ENCODE measurements around the gene VGLL4. TPM values are rescaled to one million over a fixed set of nuclear protein-coding genes. Genes with fewer than 3 reads are reported as not detected.

VGLL4 gene
- total and polyA plus RNA-seq, 2 of the 4 experiments (the other 2 are of a cell fraction), result 26.2 to 35.4 TPM

DNA sequence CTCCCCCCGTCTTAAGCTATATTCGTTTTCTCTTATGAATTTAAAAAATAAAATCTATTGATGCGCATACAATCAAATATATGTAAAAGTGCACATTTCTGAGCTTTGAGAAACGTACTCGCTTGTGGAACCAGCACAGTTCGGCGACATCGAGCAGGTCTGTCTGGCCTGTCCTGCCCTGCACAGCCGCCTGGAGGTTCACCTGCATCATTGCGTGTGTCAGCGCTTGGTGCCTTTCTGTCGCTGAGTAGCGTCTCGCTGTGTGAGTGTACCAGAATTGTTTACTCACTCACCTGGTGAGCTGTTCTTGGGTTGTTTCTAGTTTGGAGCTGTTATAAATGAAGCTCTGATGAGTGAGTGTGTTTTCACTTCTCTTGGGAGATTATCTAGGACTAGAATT, 104.0 kb downstream of the VGLL4 start:
- H2AK9ac ChIP-seq (replicated peaks; ENCODE audit: low read depth, low read length, poor library complexity), result no peak overlapping the region
- no peak overlapping the region for H4K5ac ChIP-seq (ENCODE audit: low read depth, low read length)
- H3K9me3 ChIP-seq (ENCODE audit: control insufficient read depth, insufficient read depth, low read length), result no peaks in the 10 kb centered on the region
- H3K4me1 ChIP-seq (ENCODE audit: control insufficient read depth, insufficient read depth, low read length), result peaks cover 4% of the 10 kb centered on the region; the same call in 1 of the 2 replicates
- H3K14ac ChIP-seq (replicated peaks; ENCODE audit: low read depth, low read length), result no peak overlapping the region
- ChIA-PET CTCF (no interaction called here), POLR2A (ENCODE audit: unreplicated experiment) (no interaction called here)
- no peak overlapping the region for H2AK5ac ChIP-seq (ENCODE audit: low read depth, low read length)
- no peaks in the 10 kb centered on the region for H4K20me1 ChIP-seq (ENCODE audit: insufficient read depth, low read length)
- no peak overlapping the region for H3K23ac ChIP-seq (ENCODE audit: low read depth, low read length)
- no peak overlapping the region for H3K4me2 ChIP-seq (ENCODE audit: low read depth, low read length)
- no peaks in the 10 kb centered on the region for H3K27me3 ChIP-seq (ENCODE audit: control insufficient read depth, insufficient read depth, low read length)
- H4K8ac ChIP-seq (ENCODE audit: low read depth in 2 of 2, low read length in 2 of 2), result no peak overlapping the region
- H2BK20ac ChIP-seq (ENCODE audit: low read depth, low read length), result no peak overlapping the region
- no peak overlapping the region for H3K56ac ChIP-seq (ENCODE audit: extremely low read depth, insufficient read depth, low read length)
- no peak overlapping the region for H2BK15ac ChIP-seq (ENCODE audit: low read depth, low read length)
- H4K91ac ChIP-seq (ENCODE audit: insufficient read depth, low read depth, low read length), result no peak overlapping the region
- peaks cover 3 to 9% of the 10 kb centered on the region in 2 experiments; a peak in 2 of 4 replicates for H3K79me1 ChIP-seq (ENCODE audit: low read depth in 1 of 2, low read length in 2 of 2)
- no peak overlapping the region for H2BK120ac ChIP-seq (ENCODE audit: low read depth, low read length)
- no peak overlapping the region for H2AFZ ChIP-seq (replicated peaks; ENCODE audit: low read length, poor library complexity)
- H3K18ac ChIP-seq (ENCODE audit: low read depth, low read length), result no peak overlapping the region
- H3K4me3 ChIP-seq (ENCODE audit: insufficient read depth, low read depth, low read length), result no peak overlapping the region
- no peak overlapping the region for H3K27ac ChIP-seq (ENCODE audit: insufficient read depth, low read length)
- in situ Hi-C loops (cut with MboI; ENCODE audit: low sequenced_read_pairs) (no loop called here), dilution Hi-C loops (cut with HindIII; ENCODE audit: low sequenced_read_pairs, unreplicated experiment) (no loop called here), intact Hi-C loops (cut with micrococcal nuclease) (no loop called here)
- no peak overlapping the region for H2BK5ac ChIP-seq (ENCODE audit: low read depth, low read length, poor library complexity, severe bottlenecking)
- no peak for ATAC-seq (ENCODE audit: low read depth)
- no peaks in the 10 kb centered on the region for H3K36me3 ChIP-seq (ENCODE audit: control insufficient read depth, insufficient read depth, low read length)
- no peak overlapping the region for H3K9ac ChIP-seq (ENCODE audit: low read depth, low read length)
- DNase-seq, result no peak
- WGBS, 2 experiments (ENCODE audit: extremely low coverage in 2 of 2, insufficient read length in 1 of 2), result no CpG with 5 or more reads among the region's 14 CpGs
- TF ChIP-seq BHLHE40 (IDR thresholded peaks at IDR 0.05; ENCODE audit: low read depth, low read length) (no peak), RAD21 (IDR thresholded peaks at IDR 0.05; ENCODE audit: low read length) (no peak), MAFK (IDR thresholded peaks at IDR 0.05; ENCODE audit: low read depth, low read length) (no peak), RFX5 (IDR thresholded peaks at IDR 0.05; ENCODE audit: low read depth, low read length) (no peak), MXI1 (IDR thresholded peaks at IDR 0.05; ENCODE audit: borderline replicate concordance, low read depth, low read length) (no peak), SMC3 (IDR thresholded peaks at IDR 0.05; ENCODE audit: low read depth, low read length) (no peak), NFE2L2 (IDR thresholded peaks at IDR 0.05; ENCODE audit: low read depth, low read length) (no peak), MAZ (IDR thresholded peaks at IDR 0.05; ENCODE audit: borderline replicate concordance, low read depth, low read length) (no peak), CHD1 (IDR thresholded peaks at IDR 0.05; ENCODE audit: low read depth, low read length) (no peak), RCOR1 (IDR thresholded peaks at IDR 0.05; ENCODE audit: insufficient replicate concordance, low read length) (no peak), POLR2A (IDR thresholded peaks at IDR 0.05; ENCODE audit: low read depth, low read length) (no peak), FOS (IDR thresholded peaks at IDR 0.05; ENCODE audit: low read depth, low read length) (no peak), CEBPB (IDR thresholded peaks at IDR 0.05; ENCODE audit: low read depth, low read length) (no peak)
- TF ChIP-seq, protein P1, sequence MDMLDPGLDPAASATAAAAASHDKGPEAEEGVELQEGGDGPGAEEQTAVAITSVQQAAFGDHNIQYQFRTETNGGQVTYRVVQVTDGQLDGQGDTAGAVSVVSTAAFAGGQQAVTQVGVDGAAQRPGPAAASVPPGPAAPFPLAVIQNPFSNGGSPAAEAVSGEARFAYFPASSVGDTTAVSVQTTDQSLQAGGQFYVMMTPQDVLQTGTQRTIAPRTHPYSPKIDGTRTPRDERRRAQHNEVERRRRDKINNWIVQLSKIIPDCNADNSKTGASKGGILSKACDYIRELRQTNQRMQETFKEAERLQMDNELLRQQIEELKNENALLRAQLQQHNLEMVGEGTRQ (IDR thresholded peaks at IDR 0.05; ENCODE audit: low read depth, low read length), result no peak
- TF ChIP-seq, protein P2, sequence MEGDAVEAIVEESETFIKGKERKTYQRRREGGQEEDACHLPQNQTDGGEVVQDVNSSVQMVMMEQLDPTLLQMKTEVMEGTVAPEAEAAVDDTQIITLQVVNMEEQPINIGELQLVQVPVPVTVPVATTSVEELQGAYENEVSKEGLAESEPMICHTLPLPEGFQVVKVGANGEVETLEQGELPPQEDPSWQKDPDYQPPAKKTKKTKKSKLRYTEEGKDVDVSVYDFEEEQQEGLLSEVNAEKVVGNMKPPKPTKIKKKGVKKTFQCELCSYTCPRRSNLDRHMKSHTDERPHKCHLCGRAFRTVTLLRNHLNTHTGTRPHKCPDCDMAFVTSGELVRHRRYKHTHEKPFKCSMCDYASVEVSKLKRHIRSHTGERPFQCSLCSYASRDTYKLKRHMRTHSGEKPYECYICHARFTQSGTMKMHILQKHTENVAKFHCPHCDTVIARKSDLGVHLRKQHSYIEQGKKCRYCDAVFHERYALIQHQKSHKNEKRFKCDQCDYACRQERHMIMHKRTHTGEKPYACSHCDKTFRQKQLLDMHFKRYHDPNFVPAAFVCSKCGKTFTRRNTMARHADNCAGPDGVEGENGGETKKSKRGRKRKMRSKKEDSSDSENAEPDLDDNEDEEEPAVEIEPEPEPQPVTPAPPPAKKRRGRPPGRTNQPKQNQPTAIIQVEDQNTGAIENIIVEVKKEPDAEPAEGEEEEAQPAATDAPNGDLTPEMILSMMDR (conservative IDR thresholded peaks at IDR 0.05; ENCODE audit: low read depth, low read length), result no peak
- no peak overlapping the region for H3K4ac ChIP-seq (ENCODE audit: low read depth, low read length)
- no TSS peak for BruUV-seq (replicated peaks)
- no peaks in the 10 kb centered on the region; the same call in 1 of the 2 replicates for H3K9me1 ChIP-seq (ENCODE audit: insufficient read depth, low read length)

All from IMR-90 (cell line).